Retina (tissue), 1 donor: ENCODE results near the gene CYSTM1.

ENCODE experiments used
- DNase-seq: peaks from one replicate; pipeline ENCODE4 v3.0.0-alpha.2; 2016

Gene CYSTM1

GRCh38 chr5:140174465-140175366 is at the start of gene CYSTM1:
CYSTM1 (plus strand) TSS chr5:140175188; CDS start chr5:140194466, 19,278 bp downstream.
- DNase-seq, result peak; percentile 98

GRCh38 chr5:140125637-140126036 is 49.4 kb upstream of the CYSTM1 start, which contains the start of gene IGIP:
IGIP (plus strand) TSS chr5:140125937; CDS start chr5:140128477, 2,540 bp downstream.
- no peak for DNase-seq

GRCh38 chr5:140126315-140127012 is 48.5 kb upstream of the CYSTM1 start:
- no peak for DNase-seq

GRCh38 chr5:140128376-140128775 is 46.6 kb upstream of the CYSTM1 start:
- DNase-seq, result no peak

- no peak for DNase-seq
These were observed 43.8 kb upstream of the CYSTM1 start for GRCh38 chr5:140130949-140131733.

- no peak for DNase-seq
These were observed 43.0 kb upstream of the CYSTM1 start for GRCh38 chr5:140131967-140132409.

GRCh38 chr5:140133514-140134167 is 41.3 kb upstream of the CYSTM1 start:
- no peak for DNase-seq

- DNase-seq, result no peak
These were observed 40.6 kb upstream of the CYSTM1 start for GRCh38 chr5:140134277-140134935.

GRCh38 chr5:140135127-140135526 is 39.9 kb upstream of the CYSTM1 start:
- no peak for DNase-seq

- DNase-seq, result no peak
These were observed 38.4 kb upstream of the CYSTM1 start for GRCh38 chr5:140136624-140137023.

GRCh38 chr5:140140435-140140834 is 34.6 kb upstream of the CYSTM1 start:
- DNase-seq, result no peak

GRCh38 chr5:140141241-140141640 is 33.7 kb upstream of the CYSTM1 start:
- no peak for DNase-seq

GRCh38 chr5:140142246-140142645 is 32.7 kb upstream of the CYSTM1 start:
- no peak for DNase-seq

GRCh38 chr5:140142856-140143255 is 32.1 kb upstream of the CYSTM1 start:
- DNase-seq, result no peak

GRCh38 chr5:140143521-140144258 is 31.3 kb upstream of the CYSTM1 start:
- DNase-seq, result peak; percentile 39

- peak; percentile 33 for DNase-seq
These were observed 29.7 kb upstream of the CYSTM1 start for GRCh38 chr5:140145256-140145655.

- peak; percentile 86 for DNase-seq
These were observed 29.0 kb upstream of the CYSTM1 start for GRCh38 chr5:140145818-140146522.

- no peak for DNase-seq
These were observed 28.5 kb upstream of the CYSTM1 start for GRCh38 chr5:140146523-140146842.

- no peak for DNase-seq
These were observed 27.5 kb upstream of the CYSTM1 start for GRCh38 chr5:140147460-140147859.

- DNase-seq, result peak; percentile 36
These were observed 26.5 kb upstream of the CYSTM1 start for GRCh38 chr5:140148508-140148907.

- no peak for DNase-seq
These were observed 24.8 kb upstream of the CYSTM1 start for GRCh38 chr5:140150201-140150600.
